ENCODE measurements around the gene SRRD. TPM values are rescaled to one million over a fixed set of nuclear protein-coding genes. Genes with fewer than 3 reads are reported as not detected.

The SRRD gene
- total RNA-seq (2022) (22.8 and 25.6 TPM in 2 replicates), Bru-seq, nascent RNA (percentile 75 among the genes with signal in this experiment), BruChase-seq, experiment 1, labeled RNA remaining after a 6-hour chase (percentile 83 among the genes with signal in this experiment), BruChase-seq, experiment 2, labeled RNA remaining after a 2-hour chase (percentile 85 among the genes with signal in this experiment)
- long read RNA-seq, full-length matches to known transcripts = 27 of 40 reads
- long read RNA-seq, partial matches to known transcripts = 1 of 40 reads
- long read RNA-seq, other reads (novel, unspliced or antisense) = 12 of 40 reads

GRCh38 chr22:26483439-26484359 lies at the start of gene SRRD, which contains the start of gene HPS4:
Gene SRRD (plus strand): TSS chr22:26483877. CDS start chr22:26483891, 14 bp downstream.
Gene HPS4 (minus strand): TSS chr22:26483783. CDS start chr22:26481762, 2,021 bp downstream.
- Mint-ChIP-seq H3K27ac (ENCODE audit: unreplicated experiment) (peak within 1 kb of the TSS; percentile 94), H3K9me3 (ENCODE audit: low read depth, unreplicated experiment) (no peaks in the 10 kb centered on the region), H3K27me3 (ENCODE audit: unreplicated experiment) (no peaks in the 10 kb centered on the region), H3K4me3 (ENCODE audit: low read depth, unreplicated experiment) (peak within 1 kb of the TSS; percentile 85), H3K36me3 (ENCODE audit: insufficient read depth, unreplicated experiment) (peaks cover 53% of the 10 kb centered on the region), H3K4me1 (ENCODE audit: low read depth, unreplicated experiment) (peaks cover 54% of the 10 kb centered on the region)
- CTCF ChIA-PET = interaction anchor here (0.9 to 1.7 kb wide), 3 partner anchors 12 to 117 kb away, joined by 3 to 7 read pairs (median 4); no protein-coding TSS in a partner anchor
- no TSS peak for BruUV-seq (replicated peaks)
- TF ChIP-seq, protein P1, sequence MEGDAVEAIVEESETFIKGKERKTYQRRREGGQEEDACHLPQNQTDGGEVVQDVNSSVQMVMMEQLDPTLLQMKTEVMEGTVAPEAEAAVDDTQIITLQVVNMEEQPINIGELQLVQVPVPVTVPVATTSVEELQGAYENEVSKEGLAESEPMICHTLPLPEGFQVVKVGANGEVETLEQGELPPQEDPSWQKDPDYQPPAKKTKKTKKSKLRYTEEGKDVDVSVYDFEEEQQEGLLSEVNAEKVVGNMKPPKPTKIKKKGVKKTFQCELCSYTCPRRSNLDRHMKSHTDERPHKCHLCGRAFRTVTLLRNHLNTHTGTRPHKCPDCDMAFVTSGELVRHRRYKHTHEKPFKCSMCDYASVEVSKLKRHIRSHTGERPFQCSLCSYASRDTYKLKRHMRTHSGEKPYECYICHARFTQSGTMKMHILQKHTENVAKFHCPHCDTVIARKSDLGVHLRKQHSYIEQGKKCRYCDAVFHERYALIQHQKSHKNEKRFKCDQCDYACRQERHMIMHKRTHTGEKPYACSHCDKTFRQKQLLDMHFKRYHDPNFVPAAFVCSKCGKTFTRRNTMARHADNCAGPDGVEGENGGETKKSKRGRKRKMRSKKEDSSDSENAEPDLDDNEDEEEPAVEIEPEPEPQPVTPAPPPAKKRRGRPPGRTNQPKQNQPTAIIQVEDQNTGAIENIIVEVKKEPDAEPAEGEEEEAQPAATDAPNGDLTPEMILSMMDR (IDR thresholded peaks at IDR 0.05; ENCODE audit: unreplicated experiment) = no peak
- DNase-seq = peak; percentile 92
- intact Hi-C loops (cut with micrococcal nuclease; ENCODE audit: unreplicated experiment) = no loop called here

DNA sequence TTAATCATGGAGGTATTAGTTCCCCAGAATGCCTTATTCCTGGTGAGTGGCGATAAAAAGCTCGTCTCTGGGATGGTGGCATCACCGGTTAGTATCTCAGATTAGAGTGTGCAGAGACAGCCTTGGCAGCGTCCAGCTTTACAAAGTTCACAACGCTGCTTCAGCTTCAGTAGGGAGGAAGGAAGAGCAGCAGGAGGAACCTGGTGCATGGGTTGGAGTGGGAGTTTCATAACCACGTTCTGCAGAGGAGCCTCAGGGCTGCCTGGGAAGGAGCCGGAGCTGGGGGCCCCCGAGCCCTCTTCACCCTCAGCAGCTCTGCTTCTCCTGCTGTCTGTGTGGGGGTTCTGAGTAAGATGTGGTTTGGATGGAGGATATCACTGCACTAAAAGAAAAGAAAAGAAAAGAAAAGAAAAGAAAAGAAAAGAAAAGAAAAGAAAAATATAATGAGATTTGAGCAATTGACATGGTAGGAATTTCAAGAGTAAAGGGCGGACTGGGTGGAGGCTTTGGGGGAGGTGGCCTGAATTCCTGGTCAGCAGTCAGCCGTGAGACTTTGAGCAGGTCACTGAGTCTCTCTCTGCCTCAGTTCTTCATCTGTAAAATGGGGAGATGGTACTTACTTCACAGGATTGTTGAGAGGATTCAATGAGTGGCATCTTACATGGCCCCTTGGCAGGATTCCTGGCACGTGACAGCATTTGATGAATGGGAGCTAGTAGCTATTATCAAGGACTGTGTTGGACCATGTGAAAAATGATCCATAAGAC lies 48.2 kb upstream of the SRRD start:
- BruUV-seq (replicated peaks) = no TSS peak
- CTCF ChIA-PET = interaction anchor here (0.6 kb wide), 1 partner anchor 810 kb away, joined by 4 read pairs; no protein-coding TSS in a partner anchor

DNA sequence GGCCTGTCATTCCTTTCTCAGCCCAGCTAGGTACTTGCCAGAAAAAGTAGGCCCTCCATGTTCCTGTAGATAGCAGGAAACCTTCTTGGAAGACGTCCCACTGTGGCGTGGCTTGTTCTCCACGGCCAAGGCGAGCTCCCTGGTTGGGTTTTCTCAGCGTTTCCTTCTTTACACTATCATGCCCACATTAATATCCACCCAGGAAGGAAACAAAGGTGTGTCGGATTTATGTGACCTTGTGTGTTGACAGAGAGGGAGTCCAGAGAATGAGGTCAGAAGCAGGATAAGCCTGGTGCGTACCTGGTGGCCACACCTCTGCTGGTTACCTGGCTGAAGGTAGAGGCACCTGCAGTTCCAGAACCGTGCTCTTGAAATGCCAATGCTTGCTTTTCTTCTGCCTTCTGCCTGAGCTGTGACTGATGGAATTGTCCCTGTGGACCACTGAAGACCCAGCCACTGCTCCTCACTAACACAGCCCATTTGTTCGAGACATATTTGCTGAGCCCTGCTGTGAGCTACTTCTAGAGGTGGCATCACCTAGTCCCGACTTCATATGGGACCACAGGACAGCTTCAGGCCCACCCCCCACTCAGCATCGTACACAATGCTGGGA lies 46.7 kb upstream of the SRRD start:
- intact Hi-C loops (cut with micrococcal nuclease; ENCODE audit: unreplicated experiment) = no loop called here
- no peak overlapping the region for H3K4me3 Mint-ChIP-seq (ENCODE audit: low read depth, unreplicated experiment)
- BruUV-seq (replicated peaks) = no TSS peak
- peaks cover 15% of the 10 kb centered on the region for H3K4me1 Mint-ChIP-seq (ENCODE audit: low read depth, unreplicated experiment)
- no peaks in the 10 kb centered on the region for H3K9me3 Mint-ChIP-seq (ENCODE audit: low read depth, unreplicated experiment)
- CTCF ChIA-PET = interaction anchor here (1.4 kb wide), 1 partner anchor 65 kb away, joined by 3 read pairs; no protein-coding TSS in a partner anchor
- peaks cover 21% of the 10 kb centered on the region for H3K27me3 Mint-ChIP-seq (ENCODE audit: unreplicated experiment)
- no peak for DNase-seq
- H3K27ac Mint-ChIP-seq (ENCODE audit: unreplicated experiment) = no peak overlapping the region
- TF ChIP-seq, protein P1 (IDR thresholded peaks at IDR 0.05; ENCODE audit: unreplicated experiment) = no peak
- no peaks in the 10 kb centered on the region for H3K36me3 Mint-ChIP-seq (ENCODE audit: insufficient read depth, unreplicated experiment)

More for the DNA sequence above, 48.2 kb upstream of the SRRD start:
- H3K4me3 Mint-ChIP-seq (ENCODE audit: low read depth, unreplicated experiment) = no peak overlapping the region
- H3K27ac Mint-ChIP-seq (ENCODE audit: unreplicated experiment) = no peak overlapping the region
- intact Hi-C loops (cut with micrococcal nuclease; ENCODE audit: unreplicated experiment) = no loop called here
- TF ChIP-seq, protein P1 (IDR thresholded peaks at IDR 0.05; ENCODE audit: unreplicated experiment) = no peak
- peaks cover 15% of the 10 kb centered on the region for H3K4me1 Mint-ChIP-seq (ENCODE audit: low read depth, unreplicated experiment)
- H3K27me3 Mint-ChIP-seq (ENCODE audit: unreplicated experiment) = peaks cover 36% of the 10 kb centered on the region
- no peaks in the 10 kb centered on the region for H3K9me3 Mint-ChIP-seq (ENCODE audit: low read depth, unreplicated experiment)
- no peak for DNase-seq
- no peaks in the 10 kb centered on the region for H3K36me3 Mint-ChIP-seq (ENCODE audit: insufficient read depth, unreplicated experiment)
